ENCODE data around the gene ACTN3.

Gene ACTN3

DNA sequence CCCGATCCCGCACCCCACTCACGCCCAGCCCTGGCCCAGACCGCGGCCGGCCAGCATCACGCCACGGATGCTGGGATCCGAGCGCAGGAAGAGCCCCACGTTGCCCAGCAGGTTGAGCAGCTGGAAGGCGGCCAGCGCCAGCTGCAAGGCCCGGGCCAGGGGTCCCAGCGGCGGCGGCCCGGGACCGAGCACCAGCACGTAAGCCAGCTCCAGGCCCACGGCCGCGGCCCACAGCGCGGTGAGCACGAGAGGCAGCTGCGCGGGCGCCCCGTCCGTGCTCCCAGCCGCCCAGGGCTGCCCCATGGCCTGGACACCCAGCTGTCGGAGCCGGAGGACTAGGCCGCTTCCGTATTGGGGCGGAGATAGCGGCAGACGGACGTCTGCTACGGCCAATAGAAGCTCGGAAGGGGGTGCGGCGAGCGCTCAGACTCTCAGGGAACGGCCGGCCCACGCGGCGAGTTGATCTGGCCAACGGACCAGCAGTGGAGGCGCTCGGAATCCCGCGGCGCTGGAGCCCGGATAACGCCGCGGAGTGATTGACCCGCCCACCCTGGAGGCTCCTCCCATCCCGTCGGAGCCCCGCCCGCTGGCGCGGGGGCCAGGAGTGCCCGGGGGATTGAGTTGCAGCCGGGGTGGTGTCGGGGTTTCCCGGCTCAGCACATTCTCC is 869 bp upstream of the ACTN3 start, which contains the start of gene ZDHHC24:
Gene ZDHHC24 (minus strand): TSS at position 348 of the 667 bp plus-strand sequence. CDS start 45 bp downstream, at position 303.
- DNase-seq (ENCODE audit: low read depth): peak; percentile 72

DNA sequence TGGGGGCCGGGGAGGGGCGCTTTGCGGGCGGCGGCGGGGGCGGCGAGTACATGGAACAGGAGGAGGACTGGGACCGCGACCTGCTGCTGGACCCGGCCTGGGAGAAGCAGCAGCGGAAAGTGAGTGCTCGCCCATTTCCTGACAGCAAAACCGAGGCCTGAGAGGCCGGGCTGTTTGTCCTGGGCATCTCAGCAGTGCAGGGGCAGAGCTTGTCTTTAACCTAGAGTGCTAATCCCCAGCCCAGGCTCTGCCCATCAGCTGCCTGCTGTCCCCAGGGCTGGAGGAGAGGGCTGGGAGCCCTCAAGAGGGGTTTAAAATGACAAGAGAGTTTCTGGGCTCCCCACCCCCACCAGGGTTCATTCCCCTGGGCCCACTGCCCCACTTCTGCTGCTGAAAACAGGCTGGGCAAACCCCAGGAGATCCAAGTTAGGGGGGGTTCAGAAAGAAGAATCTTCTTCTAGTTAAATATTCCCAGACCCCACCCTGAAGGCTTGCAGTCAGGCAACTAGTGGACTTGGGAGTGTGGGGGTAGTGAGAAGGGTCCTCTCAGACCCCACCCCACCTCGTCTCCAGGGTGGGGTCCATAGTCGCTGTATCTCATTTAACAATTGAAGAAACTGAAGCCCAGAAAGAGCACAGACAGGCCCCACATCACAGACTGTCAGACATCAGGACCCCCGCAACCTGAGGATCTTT is 411 bp downstream of the ACTN3 start:
- DNase-seq (ENCODE audit: low read depth): no peak

DNA sequence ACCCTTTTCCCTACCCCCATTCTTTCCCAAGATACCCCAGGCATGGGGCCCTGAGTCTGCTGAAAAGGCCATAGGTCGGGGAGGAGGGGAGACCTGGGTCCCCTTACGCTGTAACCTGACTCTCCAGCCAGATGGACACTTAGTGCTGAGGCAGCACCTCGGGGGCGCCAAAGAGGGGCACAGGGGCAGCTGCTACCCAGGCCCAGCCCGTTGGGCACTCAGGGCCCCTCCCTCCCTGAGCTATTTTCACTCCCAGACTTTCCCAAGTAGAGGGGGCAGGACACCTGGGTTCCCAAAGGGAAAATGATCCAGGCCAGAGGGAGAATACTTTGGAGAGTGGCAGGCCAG is 933 bp downstream of the ACTN3 start:
- no peak for DNase-seq (ENCODE audit: low read depth)

DNA sequence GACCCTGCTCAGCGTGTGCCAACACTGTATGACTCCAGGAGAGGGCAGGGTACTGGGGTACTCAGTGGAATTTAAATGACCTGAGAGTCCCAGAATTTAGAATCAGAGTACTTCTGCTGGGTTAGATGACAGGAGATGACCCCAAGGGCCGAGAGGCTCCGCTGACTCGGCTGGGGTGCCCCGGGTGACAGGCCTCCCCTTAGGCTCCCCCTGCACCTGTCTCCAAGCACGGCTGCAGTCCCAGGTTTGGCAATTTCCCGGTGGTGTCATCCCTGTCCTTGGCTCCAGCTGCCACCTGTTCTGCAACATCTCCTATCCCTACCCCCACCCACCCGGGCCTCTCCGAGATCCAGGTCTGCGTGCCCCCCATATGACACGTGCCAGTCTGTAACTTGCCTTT is 1.3 kb downstream of the ACTN3 start:
- no peak for DNase-seq (ENCODE audit: low read depth)

DNA sequence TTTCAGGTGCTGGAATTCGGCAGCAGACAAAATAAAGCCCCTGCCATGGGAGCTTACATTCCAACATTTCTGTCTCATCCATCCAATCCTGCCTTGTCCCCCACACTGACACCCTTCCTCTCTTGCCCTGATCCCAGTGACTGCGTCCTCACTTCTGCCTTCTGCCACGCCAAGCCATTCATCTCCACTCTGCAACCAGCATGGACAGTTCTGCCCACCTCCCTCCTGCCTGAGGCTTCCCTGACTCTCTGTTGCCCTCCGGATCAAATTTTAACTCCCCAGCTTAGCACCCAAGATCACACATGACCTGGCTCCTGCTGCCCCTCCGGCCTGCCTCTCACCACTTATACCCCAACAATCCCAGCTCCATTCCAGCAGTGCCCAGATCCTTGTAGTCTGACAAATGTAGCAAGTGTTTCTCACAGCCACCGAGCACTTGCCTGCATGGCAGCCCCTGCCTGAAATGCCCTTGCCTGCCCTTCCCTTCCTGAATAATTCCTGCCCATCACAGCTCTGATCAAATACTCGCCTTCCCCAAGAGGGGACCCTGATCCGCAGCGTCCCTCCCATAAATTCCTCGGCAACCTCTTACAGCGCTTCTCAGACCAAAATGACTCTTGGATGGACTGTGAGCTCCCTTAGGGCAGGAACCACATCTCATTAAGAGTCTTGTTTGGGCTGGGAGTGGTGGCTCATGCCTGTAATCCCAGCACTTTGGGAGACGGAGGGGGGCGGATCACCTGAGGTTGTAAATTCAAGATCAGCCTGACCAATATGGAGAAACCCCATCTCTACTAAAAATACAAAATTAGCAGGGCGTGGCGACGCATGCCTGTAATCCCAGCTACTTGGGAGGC is 2.3 kb downstream of the ACTN3 start:
- no peak for DNase-seq (ENCODE audit: low read depth)

DNA sequence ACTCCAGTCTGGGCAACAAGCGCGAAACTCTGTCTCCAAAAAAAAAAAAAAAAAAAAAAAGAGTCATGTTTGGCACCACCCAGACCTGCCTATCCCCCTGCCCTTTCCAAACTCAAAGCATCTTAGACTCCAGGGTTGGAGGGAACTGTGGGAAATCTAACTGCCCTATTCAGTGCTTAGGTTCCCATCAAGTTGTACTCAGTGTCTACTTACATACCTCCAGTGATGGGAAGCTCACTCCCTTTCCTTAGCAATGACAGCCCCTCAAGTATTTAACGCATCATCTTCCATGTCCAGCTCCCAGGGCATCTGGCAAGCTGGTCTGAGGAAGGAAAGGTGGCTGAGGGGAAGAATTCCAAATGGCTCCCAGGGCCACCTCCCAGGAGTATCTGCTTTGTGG is 3.0 kb downstream of the ACTN3 start:
- DNase-seq (ENCODE audit: low read depth): no peak

DNA sequence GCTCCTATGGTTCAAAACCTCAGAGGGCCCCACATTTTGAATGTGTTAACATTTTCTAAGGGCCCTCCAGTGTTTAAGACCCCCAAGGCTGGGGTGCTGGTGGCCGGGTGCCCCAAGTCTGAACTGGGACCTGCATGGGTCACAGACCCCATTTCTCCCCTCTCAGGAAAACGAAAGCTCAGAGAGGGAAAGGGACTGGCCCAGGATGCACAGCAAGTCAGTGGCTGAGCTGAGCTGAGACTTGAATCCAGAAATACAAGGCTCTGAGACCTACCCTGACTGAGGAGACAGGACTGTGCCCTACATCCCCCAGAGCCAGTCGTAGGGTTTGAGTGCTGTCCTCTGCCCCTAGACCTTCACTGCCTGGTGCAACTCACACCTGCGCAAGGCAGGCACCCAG is 4.2 kb downstream of the ACTN3 start:
- DNase-seq (ENCODE audit: low read depth): no peak

DNA sequence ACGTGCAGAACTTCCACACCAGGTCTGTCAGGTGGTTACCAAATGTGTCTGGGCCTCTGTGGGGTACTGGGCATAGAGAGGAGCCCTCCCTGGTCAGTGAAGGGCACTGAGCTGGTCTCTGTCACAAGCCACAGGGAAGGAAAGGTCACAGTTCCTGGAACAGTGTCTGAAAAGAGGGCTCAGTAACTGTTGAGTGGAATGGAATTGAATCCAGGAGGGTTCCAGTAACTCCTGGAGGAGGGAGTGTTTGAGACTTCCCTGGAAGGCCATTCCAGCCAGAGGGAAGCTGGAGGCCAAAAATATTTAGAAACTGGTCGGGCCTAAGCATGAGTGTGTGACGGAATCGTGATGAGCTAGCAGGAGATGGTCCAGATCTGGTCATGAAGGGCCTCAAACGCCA is 7.9 kb downstream of the ACTN3 start:
- DNase-seq (ENCODE audit: low read depth): no peak

DNA sequence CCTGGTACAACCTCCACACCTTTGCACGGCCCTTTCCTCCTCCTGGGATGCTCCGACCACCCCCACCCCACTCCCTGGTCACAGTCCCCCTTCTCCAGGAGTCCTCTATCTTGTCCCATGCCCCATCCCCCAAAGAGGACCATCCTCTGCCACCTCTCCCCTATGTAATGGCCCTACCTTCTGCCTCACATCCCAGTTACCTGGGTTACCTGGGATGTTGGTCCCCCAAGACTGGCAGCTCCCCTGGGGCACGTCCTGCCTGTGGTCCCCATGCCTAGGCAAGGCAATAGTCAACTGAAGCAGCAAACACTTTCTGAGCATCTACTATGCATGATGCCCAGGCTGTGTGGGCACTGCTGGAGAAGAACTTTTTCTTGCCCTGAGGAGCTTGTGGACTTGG is 8.7 kb downstream of the ACTN3 start:
- DNase-seq (ENCODE audit: low read depth): no peak

DNA sequence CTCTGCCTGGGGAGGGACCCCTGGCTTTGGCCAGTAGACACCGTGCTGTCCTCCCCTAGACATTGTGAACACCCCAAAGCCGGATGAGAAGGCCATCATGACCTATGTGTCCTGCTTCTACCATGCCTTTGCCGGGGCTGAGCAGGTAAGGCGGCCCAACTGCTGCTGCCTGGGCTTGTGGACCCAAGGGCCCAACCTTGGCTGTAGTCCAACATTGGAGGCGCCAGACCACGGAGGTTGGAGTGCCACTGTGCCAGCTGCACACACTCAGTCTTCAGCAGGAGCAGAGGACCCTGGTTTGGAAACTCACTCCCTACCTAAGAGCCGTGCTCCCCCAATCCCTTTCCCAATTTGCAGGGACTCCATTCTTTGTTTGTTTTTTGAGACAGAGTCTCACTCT is 9.4 kb downstream of the ACTN3 start:
- DNase-seq (ENCODE audit: low read depth): no peak

DNA sequence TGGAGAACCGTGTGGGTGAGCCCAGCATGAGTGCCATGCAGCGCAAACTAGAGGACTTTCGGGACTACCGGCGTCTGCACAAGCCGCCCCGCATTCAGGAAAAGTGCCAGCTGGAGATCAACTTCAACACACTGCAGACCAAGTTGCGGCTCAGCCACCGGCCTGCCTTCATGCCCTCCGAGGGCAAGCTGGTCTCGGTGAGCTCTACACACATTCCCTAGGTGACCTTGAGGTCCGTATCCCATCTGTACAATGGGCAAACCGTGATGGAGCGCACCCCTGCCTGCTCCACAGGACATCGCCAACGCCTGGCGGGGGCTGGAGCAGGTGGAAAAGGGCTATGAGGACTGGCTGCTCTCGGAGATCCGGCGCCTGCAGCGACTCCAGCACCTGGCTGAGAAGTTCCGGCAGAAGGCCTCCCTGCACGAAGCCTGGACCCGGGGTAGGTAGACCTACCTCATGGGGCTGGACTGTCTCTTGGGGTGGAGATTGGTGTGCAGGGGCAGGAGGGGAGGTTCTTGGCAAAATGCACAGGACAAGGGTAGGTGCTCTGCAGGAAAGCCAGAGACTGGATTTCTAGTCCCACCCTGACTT is 11.1 kb downstream of the ACTN3 start:
- no peak for DNase-seq (ENCODE audit: low read depth)

DNA sequence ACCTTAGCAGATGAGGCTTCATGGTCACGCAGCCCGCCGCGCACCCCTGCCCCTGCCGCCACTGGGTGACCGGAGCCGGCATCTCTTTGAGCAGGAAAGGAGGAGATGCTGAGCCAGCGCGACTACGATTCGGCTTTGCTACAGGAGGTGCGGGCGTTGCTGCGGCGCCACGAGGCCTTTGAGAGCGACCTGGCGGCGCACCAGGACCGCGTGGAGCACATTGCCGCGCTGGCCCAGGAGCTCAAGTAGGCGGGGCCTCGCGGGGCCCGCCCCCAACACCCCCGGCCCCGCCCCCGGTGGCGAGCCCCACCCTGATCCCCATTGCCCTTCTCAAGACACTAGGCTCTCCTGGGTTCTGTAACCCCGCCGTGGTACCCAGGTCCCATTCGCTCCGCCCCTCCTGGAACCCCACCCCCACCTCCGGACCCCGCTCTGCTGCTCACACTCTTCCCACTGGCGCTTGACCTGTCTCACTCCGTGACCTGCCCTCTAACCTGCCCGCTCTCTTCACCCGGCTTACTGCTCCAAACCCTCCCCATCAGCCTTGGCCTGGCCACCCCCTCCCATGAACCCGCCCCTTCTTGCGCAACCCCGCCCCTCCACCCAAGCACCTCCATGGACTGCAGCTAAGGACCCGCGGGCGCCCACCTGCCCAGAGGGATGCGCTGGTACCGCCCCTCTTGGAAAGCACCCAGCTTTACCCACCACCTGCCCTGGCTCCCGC is 12.6 kb downstream of the ACTN3 start:
- DNase-seq (ENCODE audit: low read depth): no peak

DNA sequence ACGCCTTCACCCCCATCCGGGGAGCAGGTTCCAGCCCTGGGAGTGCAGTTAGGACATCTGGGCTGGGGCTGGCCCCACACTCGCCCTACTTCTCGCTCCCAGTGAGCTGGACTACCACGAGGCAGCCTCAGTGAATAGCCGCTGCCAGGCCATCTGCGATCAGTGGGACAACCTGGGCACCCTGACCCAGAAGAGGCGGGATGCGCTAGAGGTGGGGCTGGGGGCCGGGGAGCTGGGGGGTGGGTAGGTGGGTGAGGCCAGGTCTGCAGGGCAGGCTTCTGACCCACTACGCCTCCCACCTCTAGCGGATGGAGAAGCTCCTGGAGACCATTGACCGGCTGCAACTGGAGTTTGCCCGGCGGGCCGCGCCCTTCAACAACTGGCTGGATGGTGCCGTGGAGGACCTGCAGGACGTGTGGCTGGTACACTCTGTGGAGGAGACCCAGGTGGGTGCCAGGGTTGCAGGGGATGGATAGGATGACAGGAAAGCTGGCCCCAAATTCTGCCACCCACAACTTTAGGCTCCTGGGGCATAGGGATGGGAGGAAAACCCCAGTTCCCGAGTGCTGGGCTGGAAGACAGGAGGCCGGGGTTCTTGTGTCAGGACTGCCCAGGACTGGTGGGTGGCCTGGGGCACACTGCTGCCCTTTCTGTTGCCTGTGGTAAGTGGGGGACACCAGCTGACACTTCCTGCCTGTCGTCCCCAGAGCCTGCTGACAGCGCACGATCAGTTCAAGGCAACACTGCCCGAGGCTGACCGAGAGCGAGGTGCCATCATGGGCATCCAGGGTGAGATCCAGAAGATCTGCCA is 13.4 kb downstream of the ACTN3 start:
- no peak for DNase-seq (ENCODE audit: low read depth)

DNA sequence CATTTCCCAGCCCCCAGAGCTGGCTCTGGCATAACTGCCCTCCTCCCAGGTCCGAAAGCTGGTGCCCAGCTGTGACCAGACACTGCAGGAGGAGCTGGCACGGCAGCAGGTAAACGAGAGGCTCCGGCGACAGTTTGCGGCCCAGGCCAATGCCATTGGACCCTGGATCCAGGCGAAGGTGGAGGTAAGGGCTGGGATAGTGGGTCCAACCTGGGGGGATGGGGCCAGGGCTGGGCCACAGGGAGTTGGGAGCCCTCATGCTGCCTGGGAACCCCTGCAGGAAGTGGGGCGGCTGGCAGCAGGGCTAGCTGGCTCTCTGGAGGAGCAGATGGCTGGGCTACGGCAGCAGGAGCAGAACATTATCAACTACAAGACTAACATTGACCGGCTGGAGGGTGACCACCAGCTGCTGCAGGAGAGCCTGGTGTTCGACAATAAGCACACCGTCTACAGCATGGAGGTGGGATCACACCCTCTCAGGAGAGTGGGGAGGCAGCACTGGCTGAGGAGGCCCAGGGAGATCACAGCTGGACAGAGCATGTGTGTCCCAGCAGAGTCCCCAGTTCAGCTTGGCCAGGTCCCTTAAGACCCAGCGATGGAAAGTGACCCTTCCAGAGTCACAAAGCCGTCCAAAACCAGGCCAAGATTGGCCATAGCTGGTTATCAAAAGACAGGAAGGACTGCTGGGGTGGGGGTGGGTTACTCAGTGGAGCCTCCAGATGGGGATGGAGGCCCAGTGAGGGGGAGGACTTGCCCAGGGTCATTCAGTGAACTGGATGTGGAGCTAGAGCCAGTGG is 14.7 kb downstream of the ACTN3 start:
- no peak for DNase-seq (ENCODE audit: low read depth)

DNA sequence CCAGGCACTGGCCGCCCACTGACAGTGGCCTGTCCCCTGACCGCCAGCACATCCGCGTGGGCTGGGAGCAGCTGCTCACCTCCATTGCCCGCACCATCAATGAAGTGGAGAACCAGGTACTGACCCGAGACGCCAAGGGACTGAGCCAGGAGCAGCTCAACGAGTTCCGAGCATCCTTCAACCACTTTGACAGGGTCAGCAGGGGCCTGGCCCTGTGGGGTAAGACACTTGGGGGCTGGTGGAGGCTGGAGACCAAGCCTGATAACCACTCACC is 15.2 kb downstream of the ACTN3 start:
- DNase-seq (ENCODE audit: low read depth): no peak

DNA sequence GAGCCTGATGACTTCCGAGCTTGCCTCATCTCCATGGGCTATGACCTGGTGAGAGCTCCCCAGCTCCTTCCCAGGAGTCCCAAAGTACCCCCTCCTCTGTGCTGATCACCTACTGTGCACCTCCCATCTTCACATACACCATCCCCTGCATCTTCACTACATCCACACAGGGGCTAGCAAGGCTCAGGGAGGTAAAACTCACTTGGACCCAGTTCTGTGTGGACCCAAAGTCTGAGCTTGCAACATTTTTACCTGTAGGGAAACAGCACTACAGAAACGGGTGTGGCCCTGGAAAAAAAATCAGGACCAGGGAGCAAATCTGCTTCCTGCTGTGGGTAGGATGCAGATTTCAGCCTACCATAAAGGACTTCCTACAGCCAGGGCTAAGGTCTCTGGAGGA is 15.6 kb downstream of the ACTN3 start:
- DNase-seq (ENCODE audit: low read depth): no peak

DNA sequence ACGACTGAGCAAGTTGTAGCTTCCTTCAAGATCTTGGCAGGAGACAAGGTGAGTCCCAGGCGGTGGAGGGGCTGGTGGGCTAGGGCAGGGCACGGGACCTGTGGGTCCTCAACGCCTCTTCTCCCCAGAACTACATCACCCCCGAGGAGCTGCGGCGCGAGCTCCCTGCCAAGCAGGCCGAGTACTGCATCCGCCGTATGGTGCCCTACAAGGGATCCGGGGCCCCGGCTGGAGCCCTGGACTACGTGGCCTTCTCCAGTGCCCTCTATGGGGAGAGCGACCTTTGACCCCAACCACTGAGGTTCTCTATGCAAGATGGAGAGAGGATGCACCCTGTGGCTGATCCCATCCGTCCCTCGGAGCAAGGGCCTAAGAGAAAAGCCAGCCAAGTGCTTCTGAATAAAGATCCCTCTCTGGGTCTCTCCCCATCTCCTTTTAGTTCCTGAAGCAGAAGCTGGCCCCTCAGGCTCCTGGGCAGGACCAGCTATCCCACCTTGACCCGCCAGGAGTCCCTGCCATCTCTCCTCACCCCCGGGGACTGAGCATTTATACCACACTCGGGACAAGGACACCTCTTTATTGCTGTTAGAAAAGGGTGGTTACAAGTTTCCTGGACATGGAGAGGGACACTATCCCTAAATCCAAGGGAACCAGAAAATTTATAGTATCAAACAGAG is 16.3 kb downstream of the ACTN3 start:
- DNase-seq (ENCODE audit: low read depth): no peak

DNA sequence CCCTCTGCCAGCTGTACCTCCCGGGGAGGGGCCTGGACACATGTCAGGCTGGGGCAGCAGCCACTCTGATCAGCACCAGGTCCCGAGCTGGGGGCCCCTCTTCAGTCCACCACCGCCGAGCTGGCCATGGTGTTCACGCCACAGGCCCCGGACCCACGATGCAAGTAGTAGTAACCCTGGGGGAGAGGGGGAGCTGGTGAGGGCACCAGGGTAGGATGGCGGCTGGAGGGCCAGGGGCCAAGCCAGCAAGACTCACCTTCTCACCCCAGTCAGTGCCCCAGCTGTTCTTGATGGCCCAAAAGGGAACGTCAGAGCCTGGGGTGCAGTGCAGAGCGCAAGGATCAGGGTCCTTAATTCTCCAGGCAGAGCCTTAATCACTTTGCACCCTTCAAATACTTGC is 17.1 kb downstream of the ACTN3 start:
- no peak for DNase-seq (ENCODE audit: low read depth)

DNA sequence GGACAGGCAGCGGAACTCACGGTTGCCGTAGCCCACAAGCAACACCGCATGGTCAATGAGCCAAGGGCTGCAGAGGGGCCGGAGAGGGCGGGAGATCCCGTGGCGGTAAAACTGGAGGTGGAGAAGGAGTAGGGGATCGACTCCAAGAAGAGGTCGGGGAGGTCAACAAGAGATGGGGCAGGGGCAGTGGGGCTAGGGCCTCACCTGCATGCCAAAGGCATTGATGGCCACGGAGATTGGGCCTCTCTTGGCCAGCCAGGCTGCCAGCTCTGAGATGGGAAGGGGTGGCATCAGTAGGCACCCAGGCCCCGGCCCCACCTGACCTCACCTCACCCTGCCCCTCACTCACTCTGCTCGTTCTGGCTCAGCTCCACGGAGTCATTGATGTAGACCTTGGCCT is 17.8 kb downstream of the ACTN3 start:
- no peak for DNase-seq (ENCODE audit: low read depth)

DNA sequence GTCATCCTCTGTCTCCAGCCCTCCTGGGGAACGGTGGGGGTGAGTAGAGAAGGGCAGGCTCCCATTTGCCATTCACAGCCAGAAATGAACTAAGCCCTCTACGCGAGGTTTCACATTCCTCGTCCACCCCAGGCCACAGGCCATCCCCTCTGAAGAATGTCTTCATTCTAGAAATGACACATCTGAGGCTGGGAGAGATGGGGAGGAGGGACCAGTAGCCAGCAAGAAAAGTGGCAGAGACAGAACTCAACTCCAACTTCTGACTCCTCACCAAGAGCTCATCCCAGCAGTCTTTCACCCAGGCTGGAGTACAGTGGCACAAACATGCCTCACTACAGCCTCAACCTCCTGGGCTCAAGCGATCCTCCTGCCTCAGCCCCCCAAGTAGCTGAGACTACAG is 18.3 kb downstream of the ACTN3 start:
- no peak for DNase-seq (ENCODE audit: low read depth)

Measured in activated gamma-delta T cell treated with anti-CD3 and anti-CD28 coated beads, Interleukin-2, amount 50 U/mL, for 16 hours (primary cell).